DOHH2 (cell line): ENCODE results near the gene ZBTB7A.
A peak's percentile ranks its signal among the peaks of the same experiment; 100 is the strongest.

ENCODE experiments used
- H3F3A ChIP-seq: fragments of 200-600 bp; sonication (generic), shearing (Covaris generic); 2 replicates; pipeline ENCODE4 v1.6.0; 2016; ENCODE audit warnings: antibody characterized with exemption, mild to moderate bottlenecking; ENCODE audit not compliant: control insufficient read depth, insufficient read depth
- H3K27ac ChIP-seq: fragments of 200-600 bp; sonication (generic); 2 replicates; pipeline ENCODE4 v1.5.1; 2014; ENCODE audit warnings: low read depth, mild to moderate bottlenecking, low read length, moderate library complexity
- H3K27me3 ChIP-seq: fragments of 200-600 bp; sonication (generic); 2 replicates; pipeline ENCODE4 v1.6.1; 2014; ENCODE audit warnings: mild to moderate bottlenecking, low read length, mixed read lengths; ENCODE audit not compliant: control insufficient read depth
- H3K36me3 ChIP-seq: fragments of 200-600 bp; sonication (generic); 2 replicates; pipeline ENCODE4 v1.6.1; 2014; ENCODE audit warnings: mild to moderate bottlenecking, low read length, moderate library complexity, mixed read lengths; ENCODE audit not compliant: control insufficient read depth
- H3K4me1 ChIP-seq: fragments of 200-600 bp; sonication (generic); 2 replicates; pipeline ENCODE4 v1.6.1; 2014; ENCODE audit warnings: mild to moderate bottlenecking, low read length, mixed read lengths; ENCODE audit not compliant: control insufficient read depth
- H3K4me2 ChIP-seq: fragments of 200-600 bp; sonication (generic); 2 replicates; pipeline ENCODE4 v1.6.0; 2014; ENCODE audit warnings: mild to moderate bottlenecking, low read length, moderate library complexity
- H3K4me3 ChIP-seq: fragments of 200-600 bp; sonication (generic); 2 replicates; pipeline ENCODE4 v1.5.1; 2014; ENCODE audit warnings: mild to moderate bottlenecking, low read length, mixed read lengths
- H3K79me2 ChIP-seq: fragments of 200-600 bp; sonication (generic); 2 replicates; pipeline ENCODE4 v1.6.1; 2014; ENCODE audit warnings: mild to moderate bottlenecking, low read length, mixed read lengths; ENCODE audit not compliant: control insufficient read depth
- H3K9me2 ChIP-seq: fragments of 200-600 bp; sonication (generic); replicated peaks from 2 replicates; pipeline ENCODE4 v1.6.1; 2014; ENCODE audit warnings: mild to moderate bottlenecking, low read length, mixed read lengths; ENCODE audit not compliant: control insufficient read depth
- H3K9me3 ChIP-seq: fragments of 200-600 bp; sonication (generic); 2 replicates; pipeline ENCODE4 v1.6.1; 2014; ENCODE audit warnings: antibody characterized with exemption, low read length, mixed read lengths; ENCODE audit not compliant: control insufficient read depth, insufficient read depth
- H4K20me1 ChIP-seq: fragments of 200-600 bp; sonication (generic); 2 replicates; pipeline ENCODE4 v1.6.0; 2014; ENCODE audit warnings: low read depth, mild to moderate bottlenecking, antibody characterized with exemption, low read length, moderate library complexity; ENCODE audit not compliant: control insufficient read depth, insufficient read depth
- EZH2phosphoT487 ChIP-seq: fragments of 200-600 bp; sonication (generic); IDR thresholded peaks from 2 replicates; pipeline ENCODE4 v1.6.1; 2017; ENCODE audit warnings: borderline replicate concordance, mild to moderate bottlenecking, antibody characterized with exemption, low read length, moderate library complexity, mixed read lengths
- TF ChIP-seq, protein P1 (sequence below): fragments of 200-600 bp; sonication (generic); IDR thresholded peaks from one replicate; pipeline ENCODE4 v1.5.1; 2014; ENCODE audit warnings: antibody characterized with exemption, mild to moderate bottlenecking, low read depth, low read length; ENCODE audit not compliant: poor library complexity, severe bottlenecking

ZBTB7A gene

DNA sequence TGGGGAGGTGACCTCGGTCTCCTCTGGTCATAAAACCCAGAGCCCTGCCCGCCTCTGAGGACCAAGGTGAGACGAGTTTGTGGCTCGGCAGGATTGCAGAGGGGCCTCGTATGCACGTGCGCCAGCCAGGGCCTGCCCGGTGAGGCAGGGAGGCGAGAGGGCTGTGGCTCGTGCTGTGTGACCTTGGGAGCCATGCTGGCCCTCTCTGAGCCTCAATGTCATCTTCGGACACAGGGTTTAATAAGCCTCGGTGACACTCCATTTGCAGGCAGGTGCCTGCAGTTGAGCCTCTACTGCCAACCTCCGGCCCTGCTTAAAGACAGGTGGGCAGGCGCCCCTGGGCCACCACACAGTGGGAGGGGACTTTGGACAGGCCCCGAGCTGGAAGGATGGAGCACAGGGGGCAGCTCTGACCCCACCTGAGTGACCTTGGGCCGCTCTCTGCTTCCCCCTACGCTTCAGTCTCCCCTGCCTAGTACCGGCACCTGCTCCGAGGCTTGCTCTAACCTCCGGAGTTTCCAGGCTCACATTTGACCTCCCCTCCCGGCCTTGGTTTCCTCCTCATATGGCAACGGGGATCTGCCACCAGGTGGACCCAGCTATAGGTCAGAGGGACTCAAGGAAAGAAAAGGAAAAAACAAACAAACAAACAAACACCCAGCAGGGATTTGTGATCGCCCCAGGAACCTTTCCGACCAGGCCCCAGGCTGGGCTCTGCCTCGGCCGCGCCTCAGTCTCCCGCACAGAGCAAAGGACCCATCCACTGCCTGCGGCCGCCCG, 3.1 kb downstream of the ZBTB7A start:
- peak overlapping the region; percentile 67 for H3K4me2 ChIP-seq
- H3K36me3 ChIP-seq, result peaks cover 53% of the 10 kb centered on the region
- H3K4me1 ChIP-seq, result peaks cover 49% of the 10 kb centered on the region
- TF ChIP-seq EZH2phosphoT487, result no peak
- TF ChIP-seq, protein P1, sequence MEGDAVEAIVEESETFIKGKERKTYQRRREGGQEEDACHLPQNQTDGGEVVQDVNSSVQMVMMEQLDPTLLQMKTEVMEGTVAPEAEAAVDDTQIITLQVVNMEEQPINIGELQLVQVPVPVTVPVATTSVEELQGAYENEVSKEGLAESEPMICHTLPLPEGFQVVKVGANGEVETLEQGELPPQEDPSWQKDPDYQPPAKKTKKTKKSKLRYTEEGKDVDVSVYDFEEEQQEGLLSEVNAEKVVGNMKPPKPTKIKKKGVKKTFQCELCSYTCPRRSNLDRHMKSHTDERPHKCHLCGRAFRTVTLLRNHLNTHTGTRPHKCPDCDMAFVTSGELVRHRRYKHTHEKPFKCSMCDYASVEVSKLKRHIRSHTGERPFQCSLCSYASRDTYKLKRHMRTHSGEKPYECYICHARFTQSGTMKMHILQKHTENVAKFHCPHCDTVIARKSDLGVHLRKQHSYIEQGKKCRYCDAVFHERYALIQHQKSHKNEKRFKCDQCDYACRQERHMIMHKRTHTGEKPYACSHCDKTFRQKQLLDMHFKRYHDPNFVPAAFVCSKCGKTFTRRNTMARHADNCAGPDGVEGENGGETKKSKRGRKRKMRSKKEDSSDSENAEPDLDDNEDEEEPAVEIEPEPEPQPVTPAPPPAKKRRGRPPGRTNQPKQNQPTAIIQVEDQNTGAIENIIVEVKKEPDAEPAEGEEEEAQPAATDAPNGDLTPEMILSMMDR, result peak; percentile 15
- H3K9me2 ChIP-seq, result no peaks in the 10 kb centered on the region
- peaks cover 5% of the 10 kb centered on the region for H3F3A ChIP-seq
- peak overlapping the region; percentile 67 for H3K27ac ChIP-seq
- no peaks in the 10 kb centered on the region for H3K27me3 ChIP-seq
- H3K4me3 ChIP-seq, result peak overlapping the region; percentile 79
- peaks cover 70% of the 10 kb centered on the region for H3K79me2 ChIP-seq
- no peaks in the 10 kb centered on the region for H3K9me3 ChIP-seq
- H4K20me1 ChIP-seq, result peaks cover 43% of the 10 kb centered on the region

DNA sequence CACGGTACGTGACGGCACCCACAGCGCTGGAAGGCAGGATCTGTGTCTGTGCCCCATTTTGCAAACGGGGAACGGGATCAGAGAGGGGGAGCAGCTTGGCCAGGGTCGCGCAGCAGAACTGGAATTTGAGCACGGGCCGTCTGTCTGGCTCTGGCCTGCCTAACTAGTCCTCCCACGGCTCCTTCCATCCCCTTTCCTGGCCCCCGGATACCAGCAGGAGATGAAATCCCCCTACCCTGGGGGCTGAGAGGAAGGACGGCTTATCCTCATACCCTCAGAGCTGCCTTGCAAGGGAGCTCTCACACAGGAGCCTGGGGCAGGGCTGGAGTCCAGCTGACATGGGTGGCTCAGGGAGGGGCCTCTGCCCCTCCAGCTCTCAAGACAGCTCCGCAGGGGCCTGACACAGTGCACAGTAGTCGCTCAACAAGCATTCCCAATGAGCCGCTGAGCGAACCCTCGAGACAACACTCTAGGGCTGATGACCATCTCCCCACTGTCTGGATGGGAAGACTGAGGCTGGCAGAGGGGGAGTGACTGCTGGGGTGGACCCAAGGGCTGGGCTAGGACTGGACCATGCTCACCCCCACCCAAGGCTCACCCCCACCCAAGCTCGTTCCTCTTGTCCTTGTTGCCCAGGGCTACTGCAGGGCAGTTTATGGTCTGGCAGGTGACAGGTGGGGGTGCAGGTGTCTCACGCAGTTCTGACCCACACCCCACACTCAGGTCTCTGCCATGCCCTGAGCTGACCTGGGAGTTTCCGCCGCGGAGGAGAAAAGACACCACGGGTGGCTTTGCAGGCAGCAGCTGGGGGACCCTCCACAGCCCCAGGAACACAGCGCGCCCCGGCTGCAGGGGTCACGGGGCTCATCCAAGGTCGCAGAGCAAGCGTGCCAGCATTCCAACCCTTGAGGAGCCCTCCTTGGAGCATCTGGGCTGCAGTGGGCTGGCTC, 4.0 kb downstream of the ZBTB7A start:
- peaks cover 43% of the 10 kb centered on the region for H4K20me1 ChIP-seq
- H3F3A ChIP-seq, result no peaks in the 10 kb centered on the region
- no peaks in the 10 kb centered on the region for H3K9me3 ChIP-seq
- H3K4me2 ChIP-seq, result peak overlapping the region; percentile 67
- TF ChIP-seq, protein P1, result no peak
- no peak for TF ChIP-seq EZH2phosphoT487
- peaks cover 42% of the 10 kb centered on the region for H3K4me1 ChIP-seq
- no peaks in the 10 kb centered on the region for H3K9me2 ChIP-seq
- H3K27ac ChIP-seq, result no peak overlapping the region
- H3K79me2 ChIP-seq, result peaks cover 79% of the 10 kb centered on the region
- H3K36me3 ChIP-seq, result peaks cover 56% of the 10 kb centered on the region
- no peaks in the 10 kb centered on the region for H3K27me3 ChIP-seq
- peak overlapping the region; percentile 79 for H3K4me3 ChIP-seq

DNA sequence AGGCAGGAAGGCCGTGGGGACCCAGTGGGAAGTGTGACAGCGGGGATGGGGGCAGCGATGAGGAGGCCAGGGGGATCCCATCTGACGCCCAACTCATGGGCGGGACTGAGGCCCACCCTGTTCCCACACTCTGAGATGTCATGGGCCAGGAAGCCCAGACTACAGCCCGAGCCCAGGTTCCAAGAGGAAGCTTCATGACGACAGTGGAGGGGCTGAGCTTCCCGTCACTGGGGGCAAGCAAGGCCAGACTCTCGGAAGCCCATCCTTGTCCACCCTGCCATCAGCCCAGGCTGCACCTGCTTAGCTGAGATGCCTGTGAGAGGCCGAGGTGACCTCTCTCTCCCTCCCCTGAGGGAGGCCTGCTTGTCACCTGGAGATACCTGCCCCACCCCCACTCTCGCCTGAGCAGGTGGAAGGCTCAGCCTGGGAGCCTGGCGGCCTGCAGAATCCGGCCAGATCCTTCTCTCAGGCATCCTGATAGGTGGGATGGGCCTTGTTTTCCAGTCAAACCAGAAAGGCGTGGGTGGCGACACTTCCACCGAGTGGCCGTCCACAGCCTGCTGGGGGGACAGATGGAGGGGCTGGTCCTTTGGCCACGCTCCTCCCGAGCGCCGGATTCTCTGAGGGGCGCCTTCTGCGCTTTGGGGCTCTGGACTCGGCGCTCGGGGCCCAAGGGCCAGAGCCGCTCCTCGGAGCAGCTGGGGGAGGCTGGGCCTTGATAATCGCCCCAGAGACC, 4.8 kb downstream of the ZBTB7A start:
- H3K27me3 ChIP-seq, result no peaks in the 10 kb centered on the region
- H3K4me3 ChIP-seq, result peak overlapping the region; percentile 37
- H4K20me1 ChIP-seq, result peaks cover 43% of the 10 kb centered on the region
- H3K36me3 ChIP-seq, result peaks cover 58% of the 10 kb centered on the region
- H3K4me2 ChIP-seq, result peak overlapping the region; percentile 67
- H3K4me1 ChIP-seq, result peaks cover 42% of the 10 kb centered on the region
- H3K9me2 ChIP-seq, result no peaks in the 10 kb centered on the region
- no peak for TF ChIP-seq EZH2phosphoT487
- TF ChIP-seq, protein P1, result no peak
- peaks cover 87% of the 10 kb centered on the region for H3K79me2 ChIP-seq
- no peaks in the 10 kb centered on the region for H3K9me3 ChIP-seq
- no peaks in the 10 kb centered on the region for H3F3A ChIP-seq
- no peak overlapping the region for H3K27ac ChIP-seq
